ENCODE results near the gene LAYN. TPM values are rescaled to one million over a fixed set of nuclear protein-coding genes. Genes with fewer than 3 reads are reported as not detected.
A peak's percentile ranks its signal among the peaks of the same experiment; 100 is the strongest.

LAYN gene
- polyA plus RNA-seq, 4 donors = 2.4 to 9.9 (median 3.8) TPM; not detected in 1

DNA sequence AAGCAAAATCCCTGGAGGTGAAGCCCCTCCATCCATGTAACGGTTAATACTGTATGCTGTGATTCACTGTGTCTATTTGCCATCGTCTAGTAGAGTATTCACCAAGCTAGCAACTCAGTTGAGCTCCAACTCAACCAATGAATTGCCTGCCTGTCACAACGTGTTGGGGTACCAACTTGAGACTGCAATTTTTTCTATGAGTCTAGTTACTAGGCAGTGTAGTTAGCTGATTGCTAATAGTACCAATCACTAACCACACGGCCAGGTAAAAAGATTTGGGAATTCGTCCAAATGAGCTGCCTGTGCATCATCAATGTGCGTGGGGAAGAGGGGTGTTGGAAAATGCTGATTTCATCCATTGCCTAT, 27.3 kb upstream of the LAYN start:
- Histone ChIP-seq H3K4me3 (ENCODE audit: low read depth in 1 of 3, low read length in 3 of 3) (no peak overlapping the region), H3K27me3 (ENCODE audit: control insufficient read depth in 3 of 3, insufficient read depth in 3 of 3, low read length in 3 of 3) (peaks cover 0 to 51% (median 11%) of the 10 kb centered on the region in 3 donors), H3K4me1 (ENCODE audit: control insufficient read depth in 3 of 3, insufficient read depth in 2 of 3, low read depth in 1 of 3, low read length in 2 of 3) (peaks cover 0 to 4% (median 3%) of the 10 kb centered on the region in 3 donors), H3K36me3 (ENCODE audit: control insufficient read depth in 3 of 3, insufficient read depth in 2 of 3, low read depth in 1 of 3, low read length in 3 of 3) (no peaks in the 10 kb centered on the region), H3K27ac (ENCODE audit: low read depth in 1 of 3, low read length in 2 of 3) (no peak overlapping the region), H3K9me3 (ENCODE audit: control insufficient read depth in 2 of 2, insufficient read depth in 1 of 2, low read depth in 1 of 2, low read length in 1 of 2) (no peaks in the 10 kb centered on the region)
- 13 to 36% (median 21%) methylated on average over 6 of the region's 6 CpGs for WGBS, 3 donors
- FAIRE-seq (no peak), DNase-seq (no peak)

DNA sequence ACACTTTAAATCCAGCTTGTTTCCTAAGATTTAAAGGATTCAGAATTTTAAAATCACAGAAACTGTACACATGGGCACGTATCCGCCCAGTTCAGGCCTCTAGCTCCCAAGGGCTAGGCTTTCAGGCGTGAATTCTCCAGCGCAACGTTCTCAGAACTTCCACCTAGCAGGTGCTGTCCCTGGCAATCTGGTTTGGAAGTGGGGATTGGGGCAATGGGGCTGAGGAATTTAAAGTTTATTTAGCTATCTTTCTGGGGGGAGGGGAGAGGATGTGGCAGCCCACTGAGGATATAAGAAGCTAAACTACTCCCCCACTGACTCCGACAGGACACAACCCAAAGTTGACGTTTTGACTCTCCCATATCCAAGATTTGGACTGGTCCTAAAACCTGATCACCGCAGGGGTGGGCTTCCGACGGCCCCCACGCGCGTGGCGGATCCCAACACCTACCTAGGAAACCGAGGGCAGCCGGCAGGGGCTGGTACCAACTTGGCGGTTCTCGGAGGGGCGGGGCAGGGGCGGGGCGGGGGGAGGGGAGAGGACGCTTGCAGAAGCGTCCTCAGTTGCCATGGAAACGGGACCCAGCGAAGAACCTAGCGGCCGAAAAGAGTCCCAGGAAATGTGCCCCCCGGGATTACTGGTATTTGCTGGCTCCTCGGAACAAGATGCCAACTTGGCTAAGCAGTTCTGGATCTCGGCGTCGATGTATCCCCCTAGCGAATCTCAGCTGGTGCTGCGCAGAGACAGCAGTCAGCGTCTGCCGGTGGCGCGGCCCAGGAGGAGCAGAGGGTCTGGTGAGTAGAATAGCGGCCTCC, 26.1 kb upstream of the LAYN start, which contains the start of gene HOATZ:
HOATZ (plus strand) TSS at position 563 of the 816 bp plus-strand sequence; CDS start at position 570, 7 bp downstream.
- FAIRE-seq (no peak), DNase-seq (peak in 1 of 2 donors; percentile 19)
- Histone ChIP-seq H3K36me3 (ENCODE audit: control insufficient read depth in 3 of 3, insufficient read depth in 2 of 3, low read depth in 1 of 3, low read length in 3 of 3) (no peaks in the 10 kb centered on the region), H3K27me3 (ENCODE audit: control insufficient read depth in 3 of 3, insufficient read depth in 3 of 3, low read length in 3 of 3) (peaks cover 0 to 51% (median 11%) of the 10 kb centered on the region in 3 donors), H3K4me1 (ENCODE audit: control insufficient read depth in 3 of 3, insufficient read depth in 2 of 3, low read depth in 1 of 3, low read length in 2 of 3) (peaks cover 0 to 4% (median 3%) of the 10 kb centered on the region in 3 donors), H3K27ac (ENCODE audit: low read depth in 1 of 3, low read length in 2 of 3) (no peak within 1 kb of the TSS), H3K4me3 (ENCODE audit: low read depth in 1 of 3, low read length in 3 of 3) (no peak within 1 kb of the TSS), H3K9me3 (ENCODE audit: control insufficient read depth in 2 of 2, insufficient read depth in 1 of 2, low read depth in 1 of 2, low read length in 1 of 2) (no peaks in the 10 kb centered on the region)
- 16 to 18% (median 17%) methylated on average over 34 to 39 of the region's 39 CpGs for WGBS, 3 donors

DNA sequence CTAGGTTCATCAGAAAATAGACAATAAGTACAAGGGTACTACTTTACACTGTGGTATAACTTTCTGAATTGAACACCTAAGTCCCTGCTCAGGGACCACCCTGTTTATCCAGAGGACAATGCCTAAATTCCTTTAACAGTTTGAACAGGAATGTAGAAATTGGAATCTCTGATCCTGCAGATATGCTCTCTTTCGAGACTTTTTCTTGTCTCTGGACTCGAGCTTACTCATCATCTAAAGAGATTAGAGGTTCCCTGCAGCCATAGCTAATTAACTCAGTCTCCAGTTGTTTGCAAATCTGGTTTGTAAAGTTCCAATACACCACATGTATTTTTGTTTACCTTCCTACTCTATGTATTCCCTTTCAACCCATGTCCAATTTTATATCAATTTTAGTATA, 24.9 kb upstream of the LAYN start:
- H3K27me3 ChIP-seq (ENCODE audit: control insufficient read depth in 3 of 3, insufficient read depth in 3 of 3, low read length in 3 of 3) = peaks cover 0 to 46% (median 11%) of the 10 kb centered on the region in 3 donors
- H3K9me3 ChIP-seq (ENCODE audit: control insufficient read depth in 2 of 2, insufficient read depth in 1 of 2, low read depth in 1 of 2, low read length in 1 of 2) = no peaks in the 10 kb centered on the region
- H3K4me3 ChIP-seq (ENCODE audit: low read depth in 1 of 3, low read length in 3 of 3) = no peak overlapping the region
- H3K36me3 ChIP-seq (ENCODE audit: control insufficient read depth in 3 of 3, insufficient read depth in 2 of 3, low read depth in 1 of 3, low read length in 3 of 3) = no peaks in the 10 kb centered on the region
- DNase-seq (no peak), FAIRE-seq (no peak)
- no peak overlapping the region for H3K27ac ChIP-seq (ENCODE audit: low read depth in 1 of 3, low read length in 2 of 3)
- peaks cover 0 to 4% (median 3%) of the 10 kb centered on the region in 3 donors for H3K4me1 ChIP-seq (ENCODE audit: control insufficient read depth in 3 of 3, insufficient read depth in 2 of 3, low read depth in 1 of 3, low read length in 2 of 3)
- WGBS, 3 donors = 78 to 92% (median 89%) methylated on average over 2 of the region's 2 CpGs

DNA sequence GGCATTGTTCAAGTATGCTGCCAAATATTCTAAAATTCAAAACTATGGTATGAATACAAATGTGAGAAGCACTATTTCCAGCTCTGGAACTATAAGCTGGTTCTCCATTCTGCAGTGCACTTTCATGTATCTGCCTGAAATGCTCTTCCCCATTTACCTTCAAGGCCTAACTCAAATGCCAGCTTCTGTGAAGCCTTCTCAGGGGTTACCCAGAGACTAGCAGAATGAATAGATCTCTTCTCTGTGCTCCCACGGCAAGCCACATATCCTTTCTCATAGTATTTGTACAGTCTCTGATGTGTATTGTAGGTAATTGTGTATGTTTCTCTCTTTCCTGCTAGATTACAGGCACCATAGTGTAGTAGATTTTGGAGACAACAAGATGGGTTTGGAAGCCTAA, 21.9 kb upstream of the LAYN start:
- no peaks in the 10 kb centered on the region for H3K36me3 ChIP-seq (ENCODE audit: control insufficient read depth in 3 of 3, insufficient read depth in 2 of 3, low read depth in 1 of 3, low read length in 3 of 3)
- no peak for FAIRE-seq
- H3K4me3 ChIP-seq (ENCODE audit: low read depth in 1 of 3, low read length in 3 of 3) = no peak overlapping the region
- peaks cover 0 to 4% (median 0%) of the 10 kb centered on the region in 3 donors for H3K4me1 ChIP-seq (ENCODE audit: control insufficient read depth in 3 of 3, insufficient read depth in 2 of 3, low read depth in 1 of 3, low read length in 2 of 3)
- 50 to 68% (median 63%) methylated on average over 1 of the region's 1 CpG for WGBS, 3 donors
- H3K27me3 ChIP-seq (ENCODE audit: control insufficient read depth in 3 of 3, insufficient read depth in 3 of 3, low read length in 3 of 3) = peaks cover 0 to 24% (median 4%) of the 10 kb centered on the region in 3 donors
- H3K9me3 ChIP-seq (ENCODE audit: control insufficient read depth in 2 of 2, insufficient read depth in 1 of 2, low read depth in 1 of 2, low read length in 1 of 2) = no peaks in the 10 kb centered on the region
- no peak overlapping the region for H3K27ac ChIP-seq (ENCODE audit: low read depth in 1 of 3, low read length in 2 of 3)
- no peak for DNase-seq

DNA sequence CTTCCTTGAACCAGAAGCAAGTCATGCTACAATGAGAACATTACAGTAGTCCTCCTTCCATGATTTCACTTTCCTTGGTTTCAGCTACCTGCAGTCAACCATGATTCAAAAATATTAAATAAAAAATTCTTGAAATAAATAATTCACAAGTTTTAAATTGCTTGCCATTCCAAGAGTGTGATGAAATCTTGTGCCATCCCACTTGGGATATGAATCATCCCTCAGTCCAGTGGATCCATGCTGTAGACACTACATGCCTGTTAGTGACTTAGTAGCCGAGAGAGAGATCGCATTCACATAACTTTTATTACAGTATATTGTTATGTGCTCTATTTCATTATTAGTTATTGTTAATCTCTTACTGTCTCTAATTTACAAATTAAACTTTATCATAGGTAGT, 20.0 kb upstream of the LAYN start:
- H3K27ac ChIP-seq (ENCODE audit: low read depth in 1 of 3, low read length in 2 of 3) = no peak overlapping the region
- no peak for FAIRE-seq
- H3K4me3 ChIP-seq (ENCODE audit: low read depth in 1 of 3, low read length in 3 of 3) = no peak overlapping the region
- H3K4me1 ChIP-seq (ENCODE audit: control insufficient read depth in 3 of 3, insufficient read depth in 2 of 3, low read depth in 1 of 3, low read length in 2 of 3) = no peaks in the 10 kb centered on the region
- 94 to 99% (median 98%) methylated on average over 2 of the region's 2 CpGs for WGBS, 3 donors
- no peaks in the 10 kb centered on the region for H3K9me3 ChIP-seq (ENCODE audit: control insufficient read depth in 2 of 2, insufficient read depth in 1 of 2, low read depth in 1 of 2, low read length in 1 of 2)
- H3K36me3 ChIP-seq (ENCODE audit: control insufficient read depth in 3 of 3, insufficient read depth in 2 of 3, low read depth in 1 of 3, low read length in 3 of 3) = no peaks in the 10 kb centered on the region
- peaks cover 0 to 11% (median 0%) of the 10 kb centered on the region in 3 donors for H3K27me3 ChIP-seq (ENCODE audit: control insufficient read depth in 3 of 3, insufficient read depth in 3 of 3, low read length in 3 of 3)
- DNase-seq = no peak

DNA sequence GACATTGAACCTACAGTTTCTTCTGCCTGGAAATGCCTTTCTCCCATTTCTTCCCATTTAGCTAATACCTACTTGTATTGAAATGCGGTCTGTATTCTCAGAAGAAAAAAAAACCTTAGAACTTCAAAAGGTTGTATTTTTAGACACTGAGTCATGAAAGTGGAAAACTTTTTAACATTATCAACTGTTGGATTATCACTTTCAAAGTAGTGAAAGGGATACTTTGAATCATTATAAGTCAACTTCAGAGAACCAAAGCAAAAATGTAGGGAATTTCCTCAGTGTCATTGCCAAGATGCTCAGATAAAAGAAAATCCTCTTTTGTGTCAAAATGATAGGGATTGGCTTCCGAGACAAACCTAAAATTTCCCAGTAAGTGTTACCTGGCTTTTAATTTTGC, 19.4 kb upstream of the LAYN start:
- Histone ChIP-seq H3K27me3 (ENCODE audit: control insufficient read depth in 3 of 3, insufficient read depth in 3 of 3, low read length in 3 of 3) (peaks cover 0 to 10% (median 0%) of the 10 kb centered on the region in 3 donors), H3K36me3 (ENCODE audit: control insufficient read depth in 3 of 3, insufficient read depth in 2 of 3, low read depth in 1 of 3, low read length in 3 of 3) (no peaks in the 10 kb centered on the region), H3K27ac (ENCODE audit: low read depth in 1 of 3, low read length in 2 of 3) (no peak overlapping the region), H3K4me3 (ENCODE audit: low read depth in 1 of 3, low read length in 3 of 3) (no peak overlapping the region), H3K4me1 (ENCODE audit: control insufficient read depth in 3 of 3, insufficient read depth in 2 of 3, low read depth in 1 of 3, low read length in 2 of 3) (no peaks in the 10 kb centered on the region), H3K9me3 (ENCODE audit: control insufficient read depth in 2 of 2, insufficient read depth in 1 of 2, low read depth in 1 of 2, low read length in 1 of 2) (no peaks in the 10 kb centered on the region)
- DNase-seq (no peak), FAIRE-seq (no peak)
- 72 to 88% (median 74%) methylated on average over 2 of the region's 2 CpGs for WGBS, 3 donors

DNA sequence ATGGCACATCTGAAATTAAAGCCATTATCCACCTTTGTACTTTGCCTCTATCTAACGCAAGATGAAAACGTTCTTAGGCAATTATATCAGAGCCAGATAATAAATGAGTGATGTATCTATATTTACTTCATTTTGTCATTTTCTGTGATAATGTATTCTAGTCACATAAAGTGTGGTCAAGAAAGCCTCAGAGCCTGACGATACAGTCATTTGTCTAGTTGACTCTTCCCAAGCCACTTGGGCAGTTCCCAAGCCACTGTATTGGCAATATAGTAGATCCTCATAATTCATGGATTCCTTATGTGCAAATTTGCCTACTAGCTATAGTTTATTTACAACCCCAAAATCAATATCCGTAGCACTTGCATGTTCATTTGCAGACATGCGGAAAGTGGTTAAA, 18.1 kb upstream of the LAYN start:
- peaks cover 0 to 5% (median 0%) of the 10 kb centered on the region in 3 donors for H3K27me3 ChIP-seq (ENCODE audit: control insufficient read depth in 3 of 3, insufficient read depth in 3 of 3, low read length in 3 of 3)
- DNase-seq = no peak
- H3K4me3 ChIP-seq (ENCODE audit: low read depth in 1 of 3, low read length in 3 of 3) = no peak overlapping the region
- H3K9me3 ChIP-seq (ENCODE audit: control insufficient read depth in 2 of 2, insufficient read depth in 1 of 2, low read depth in 1 of 2, low read length in 1 of 2) = no peaks in the 10 kb centered on the region
- FAIRE-seq = no peak
- H3K4me1 ChIP-seq (ENCODE audit: control insufficient read depth in 3 of 3, insufficient read depth in 2 of 3, low read depth in 1 of 3, low read length in 2 of 3) = no peaks in the 10 kb centered on the region
- WGBS, 3 donors = 57 to 76% (median 69%) methylated on average over 5 of the region's 5 CpGs
- H3K36me3 ChIP-seq (ENCODE audit: control insufficient read depth in 3 of 3, insufficient read depth in 2 of 3, low read depth in 1 of 3, low read length in 3 of 3) = no peaks in the 10 kb centered on the region
- H3K27ac ChIP-seq (ENCODE audit: low read depth in 1 of 3, low read length in 2 of 3) = no peak overlapping the region

DNA sequence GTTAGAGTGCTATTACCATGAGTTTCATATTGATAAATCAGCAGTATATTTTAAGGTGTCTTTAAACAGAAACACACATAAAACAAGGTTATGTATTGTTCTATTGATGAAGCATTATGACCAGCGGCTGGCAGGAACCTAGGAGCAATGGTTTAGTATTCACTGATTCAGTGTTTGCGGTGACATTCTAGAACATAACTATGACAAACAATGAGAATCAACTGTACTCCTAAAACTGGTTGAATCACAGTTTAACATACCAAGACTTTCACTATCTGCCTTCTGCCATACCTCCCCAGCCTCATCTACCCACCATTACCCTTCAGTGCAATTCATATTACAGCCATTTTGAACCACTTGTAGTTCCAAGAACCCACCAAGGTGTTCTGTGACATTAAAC, 17.2 kb upstream of the LAYN start:
- WGBS, 3 donors = 81 to 94% (median 86%) methylated on average over 2 of the region's 2 CpGs
- Histone ChIP-seq H3K27me3 (ENCODE audit: control insufficient read depth in 3 of 3, insufficient read depth in 3 of 3, low read length in 3 of 3) (peaks cover 0 to 5% (median 0%) of the 10 kb centered on the region in 3 donors), H3K4me3 (ENCODE audit: low read depth in 1 of 3, low read length in 3 of 3) (no peak overlapping the region), H3K9me3 (ENCODE audit: control insufficient read depth in 2 of 2, insufficient read depth in 1 of 2, low read depth in 1 of 2, low read length in 1 of 2) (no peaks in the 10 kb centered on the region), H3K36me3 (ENCODE audit: control insufficient read depth in 3 of 3, insufficient read depth in 2 of 3, low read depth in 1 of 3, low read length in 3 of 3) (no peaks in the 10 kb centered on the region), H3K27ac (ENCODE audit: low read depth in 1 of 3, low read length in 2 of 3) (no peak overlapping the region), H3K4me1 (ENCODE audit: control insufficient read depth in 3 of 3, insufficient read depth in 2 of 3, low read depth in 1 of 3, low read length in 2 of 3) (no peaks in the 10 kb centered on the region)
- DNase-seq = no peak
- no peak for FAIRE-seq
